ENCODE measurements around the gene SDC1. TPM values are rescaled to one million over a fixed set of nuclear protein-coding genes. Genes with fewer than 3 reads are reported as not detected.

The SDC1 gene
- total RNA-seq, 4 donors from 2014 or later = 25.6 to 343 (median 197) TPM

GRCh38 chr2:20180676-20181648 lies 44.0 kb downstream of the SDC1 start:
- peaks cover 0 to 49% (median 1%) of the 10 kb centered on the region in 4 donors for H3K4me1 ChIP-seq
- H3K27ac ChIP-seq = peak overlapping the region in 3 of 4 donors; percentile 75 to 96 (median 89)
- H3K4me3 ChIP-seq = no peak overlapping the region
- H3K36me3 ChIP-seq = no peaks in the 10 kb centered on the region
- DNase-seq = peak in 1 of 3 donors; percentile 41
- no peaks in the 10 kb centered on the region for H3K27me3 ChIP-seq
- TF ChIP-seq CTCF (IDR thresholded peaks at IDR 0.05) (no peak), POLR2A (IDR thresholded peaks at IDR 0.05) (no peak)
- H3K9me3 ChIP-seq = no peaks in the 10 kb centered on the region

- peak in 2 of 3 donors; percentile 88 to 90 for DNase-seq
- H3K36me3 ChIP-seq = no peaks in the 10 kb centered on the region
- H3K27me3 ChIP-seq = no peaks in the 10 kb centered on the region
- H3K27ac ChIP-seq = peak overlapping the region in 3 of 4 donors; percentile 75 to 96 (median 89)
- no peak overlapping the region for H3K4me3 ChIP-seq
- H3K4me1 ChIP-seq = peaks cover 0 to 39% (median 1%) of the 10 kb centered on the region in 4 donors
- TF ChIP-seq CTCF (IDR thresholded peaks at IDR 0.05) (peak in 3 of 6 experiments; percentile 24 to 50 (median 39)), POLR2A (IDR thresholded peaks at IDR 0.05) (peak; percentile 28 to 77)
- H3K9me3 ChIP-seq = no peaks in the 10 kb centered on the region
Measured at GRCh38 chr2:20179755-20180594, 45.0 kb downstream of the SDC1 start.

- H3K4me3 ChIP-seq = no peak overlapping the region
- peaks cover 0 to 34% (median 1%) of the 10 kb centered on the region in 4 donors for H3K4me1 ChIP-seq
- H3K27ac ChIP-seq = peak overlapping the region in 3 of 4 donors; percentile 75 to 96 (median 89)
- DNase-seq = no peak
- H3K36me3 ChIP-seq = no peaks in the 10 kb centered on the region
- no peaks in the 10 kb centered on the region for H3K27me3 ChIP-seq
- no peaks in the 10 kb centered on the region for H3K9me3 ChIP-seq
- TF ChIP-seq POLR2A (IDR thresholded peaks at IDR 0.05) (no peak), CTCF (IDR thresholded peaks at IDR 0.05) (no peak)
Measured at GRCh38 chr2:20179466-20179754, 45.5 kb downstream of the SDC1 start.

GRCh38 chr2:20178666-20179465 lies 46.1 kb downstream of the SDC1 start:
- TF ChIP-seq CTCF (IDR thresholded peaks at IDR 0.05) = no peak
- TF ChIP-seq POLR2A (IDR thresholded peaks at IDR 0.05) = no peak
- Histone ChIP-seq H3K27me3 (no peaks in the 10 kb centered on the region), H3K9me3 (no peaks in the 10 kb centered on the region), H3K27ac (peak overlapping the region in 3 of 4 donors; percentile 75 to 96 (median 89)), H3K4me3 (no peak overlapping the region), H3K4me1 (peaks cover 0 to 31% (median 1%) of the 10 kb centered on the region in 4 donors), H3K36me3 (no peaks in the 10 kb centered on the region)
- DNase-seq = peak in 1 of 3 donors; percentile 48

GRCh38 chr2:20178249-20178607 lies 46.7 kb downstream of the SDC1 start:
- Histone ChIP-seq H3K27me3 (no peaks in the 10 kb centered on the region), H3K4me3 (no peak overlapping the region), H3K9me3 (no peaks in the 10 kb centered on the region), H3K27ac (peak overlapping the region in 1 of 4 donors; percentile 96), H3K4me1 (peaks cover 0 to 31% (median 1%) of the 10 kb centered on the region in 4 donors), H3K36me3 (no peaks in the 10 kb centered on the region)
- TF ChIP-seq CTCF (IDR thresholded peaks at IDR 0.05) = no peak
- no peak for TF ChIP-seq POLR2A (IDR thresholded peaks at IDR 0.05)
- DNase-seq = peak in 2 of 3 donors; percentile 46 to 55
